Measurements from ENCODE around the gene MALRD1.
A peak's percentile ranks its signal among the peaks of the same experiment; 100 is the strongest.
"Not testable (repeated sequence)": the region's sequence is repeated elsewhere in the genome, so short reads cannot be mapped to it uniquely, and the experiment has no call there.

Gene MALRD1

DNA sequence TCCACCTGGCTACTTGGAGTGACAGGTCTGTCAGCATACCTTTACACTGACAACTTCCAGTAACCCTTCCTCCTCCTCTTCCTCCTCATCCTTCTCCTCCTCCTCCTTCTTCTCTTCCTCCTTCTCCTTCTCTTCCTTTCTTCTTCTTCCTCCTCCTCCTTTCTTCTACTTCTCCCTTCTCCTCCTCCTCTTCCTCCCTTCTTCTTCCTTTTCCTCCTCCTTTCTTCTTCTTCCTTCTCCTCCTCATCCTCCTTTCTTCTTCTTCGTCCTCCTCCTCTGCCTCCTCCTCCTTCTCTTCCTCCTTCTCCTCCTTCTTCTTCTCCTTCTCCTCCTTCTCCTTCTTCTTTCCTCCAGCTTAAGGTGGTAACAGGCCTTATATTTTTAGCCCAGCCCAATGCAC, 658.3 kb downstream of the MALRD1 start:
- no peak for DNase-seq (ENCODE audit: low read depth, low spot score)

DNA sequence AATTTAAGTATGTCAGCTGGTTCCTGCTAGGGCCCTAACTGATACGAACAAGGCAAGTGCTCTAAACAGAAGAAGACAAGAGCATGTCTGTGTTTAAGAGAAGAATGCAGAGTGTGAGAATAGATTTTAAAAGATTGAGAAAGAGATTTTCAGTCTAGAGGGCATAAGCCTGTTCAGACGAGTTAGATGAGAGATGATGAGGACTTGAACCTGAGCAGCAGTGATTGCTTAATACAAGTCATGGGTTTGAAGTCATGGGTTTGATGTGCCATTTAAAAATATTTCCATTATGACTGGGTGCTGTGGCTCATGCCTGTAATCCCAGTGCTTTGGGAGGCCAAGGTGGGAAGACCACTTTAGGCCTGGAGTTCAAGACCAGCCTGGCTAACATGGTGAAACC, 658.8 kb downstream of the MALRD1 start:
- no peak for DNase-seq (ENCODE audit: low read depth, low spot score)

DNA sequence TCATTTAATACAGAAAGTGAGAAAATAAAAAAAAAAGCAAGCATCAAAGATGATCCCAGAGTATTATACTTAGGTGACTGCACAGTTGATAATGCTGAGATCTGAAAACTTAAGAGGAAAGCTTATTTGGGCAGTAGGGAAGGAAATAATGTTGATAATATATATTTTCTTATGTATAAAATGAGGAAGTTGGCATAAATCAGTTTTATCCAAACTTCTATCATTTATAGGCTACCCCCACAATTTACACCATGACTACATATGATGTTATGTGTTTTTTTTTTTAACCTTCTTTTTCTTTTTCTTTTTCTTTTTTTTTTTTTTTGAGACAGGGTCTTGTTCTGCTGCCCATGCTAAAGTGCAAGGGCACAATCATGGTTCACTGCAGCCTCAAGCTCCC, 659.4 kb downstream of the MALRD1 start:
- DNase-seq (ENCODE audit: low read depth, low spot score) = no peak

DNA sequence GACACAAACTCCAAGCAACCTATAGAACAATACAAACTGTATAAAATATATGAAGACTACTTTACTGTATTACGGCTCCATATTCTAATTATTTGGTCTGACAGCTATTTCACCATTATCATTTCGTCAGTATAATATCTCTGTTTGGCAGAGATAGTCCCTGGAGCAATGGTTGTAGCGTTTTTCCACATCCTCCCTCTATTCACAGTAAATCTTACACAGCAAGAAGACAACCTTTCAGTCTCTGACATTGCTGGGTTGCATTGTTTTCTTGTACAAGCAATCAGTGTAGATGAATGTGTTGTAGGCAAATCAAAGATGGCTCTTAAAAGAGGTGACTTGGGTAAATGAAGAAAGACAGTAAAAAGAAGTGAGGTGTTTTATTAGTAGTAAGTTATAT, 662.0 kb downstream of the MALRD1 start:
- DNase-seq (ENCODE audit: low read depth, low spot score) = no peak

DNA sequence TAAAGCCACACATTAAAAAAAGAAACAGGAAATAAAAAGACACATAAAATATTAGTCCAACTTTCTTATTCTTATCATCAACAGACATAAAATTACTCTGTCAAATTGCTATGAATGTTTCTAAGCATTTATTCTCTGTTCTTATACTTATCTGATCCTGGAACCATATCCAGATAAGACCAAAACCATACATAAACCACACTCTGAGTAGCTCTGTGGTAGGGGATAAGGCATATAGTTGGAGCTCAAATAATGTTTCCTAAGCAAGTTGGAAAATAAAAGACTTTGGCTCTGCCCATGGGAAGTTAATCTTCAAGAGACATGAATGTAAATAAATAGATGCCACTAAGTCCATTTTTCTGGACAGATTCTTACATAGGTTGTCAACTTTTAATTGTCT, 664.6 kb downstream of the MALRD1 start:
- no peak for DNase-seq (ENCODE audit: low read depth, low spot score)

DNA sequence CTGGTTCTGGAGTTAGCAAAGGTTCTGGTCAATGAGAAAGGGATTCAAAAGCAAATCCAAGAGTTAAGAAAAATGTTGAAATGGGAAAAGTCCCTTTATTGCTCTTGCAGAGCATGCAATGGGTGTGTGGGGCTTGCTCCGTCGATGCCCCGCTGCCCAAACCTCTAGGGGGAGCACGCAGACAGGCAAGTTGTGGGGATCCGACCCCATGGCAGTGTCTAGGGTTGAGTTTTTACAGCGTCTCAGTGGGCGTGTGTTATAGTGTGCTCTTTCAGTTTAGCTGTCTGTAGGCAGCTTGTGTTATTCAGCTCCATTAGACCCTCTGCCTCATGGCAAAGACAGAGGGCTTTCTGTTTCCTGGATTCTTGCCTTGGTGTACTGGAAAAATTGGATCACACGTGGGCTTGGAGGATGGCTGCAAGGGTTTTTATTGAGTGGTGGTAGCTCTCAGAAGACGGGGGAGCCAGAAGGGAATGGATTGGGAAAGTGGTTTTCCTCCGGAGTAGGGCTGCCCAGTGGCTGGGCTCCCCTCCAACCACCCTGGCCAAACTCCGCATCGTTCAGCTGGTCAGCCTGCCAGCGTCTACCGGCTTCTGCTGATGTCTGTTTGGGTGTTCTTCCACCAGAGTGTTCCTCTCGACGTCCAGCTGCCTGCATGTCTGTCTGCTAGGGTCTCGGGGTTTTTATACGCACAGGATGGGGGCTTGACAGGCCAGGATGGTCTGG, 665.4 kb downstream of the MALRD1 start:
- no peak for DNase-seq (ENCODE audit: low read depth, low spot score)

DNA sequence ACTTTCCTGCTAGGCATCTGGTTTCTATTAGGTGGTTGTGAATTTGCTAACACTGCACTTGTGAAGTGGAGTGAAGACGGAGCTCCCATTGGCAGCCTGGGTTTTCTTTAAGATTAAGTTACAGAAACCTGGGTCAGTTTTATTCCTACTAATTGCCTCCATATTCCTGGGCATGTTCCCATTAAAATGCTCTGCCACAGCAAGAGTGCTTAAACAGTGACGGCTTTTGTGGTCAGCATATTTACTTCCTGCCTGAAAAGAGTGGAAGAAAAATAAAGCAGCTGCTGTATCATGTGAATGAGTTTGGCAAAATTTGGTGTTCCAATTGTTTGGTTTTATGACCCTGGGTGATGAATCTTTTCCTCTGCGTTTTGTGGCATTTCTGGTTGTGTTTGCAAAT, 670.7 kb downstream of the MALRD1 start:
- peak; percentile 79 for DNase-seq (ENCODE audit: low read depth, low spot score)

DNA sequence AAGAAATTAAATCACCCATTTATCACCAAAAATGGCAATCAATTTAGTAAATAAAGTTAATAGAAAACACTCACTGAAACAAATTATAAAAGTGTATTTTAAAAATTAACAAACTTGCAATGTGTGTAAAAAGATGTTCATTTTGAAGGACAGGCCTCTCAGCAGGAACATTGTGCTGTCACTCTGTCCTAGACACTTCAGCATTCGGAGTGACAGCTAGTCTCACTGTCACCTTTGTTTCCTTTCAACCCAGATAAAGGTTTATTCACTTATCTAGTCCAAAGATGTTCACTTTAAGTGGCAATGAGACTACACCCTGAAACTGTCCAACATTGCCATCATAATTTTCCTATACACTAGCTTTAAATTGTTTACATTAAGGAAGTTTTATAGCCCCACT, 675.7 kb downstream of the MALRD1 start:
- no peak for DNase-seq (ENCODE audit: low read depth, low spot score)

DNA sequence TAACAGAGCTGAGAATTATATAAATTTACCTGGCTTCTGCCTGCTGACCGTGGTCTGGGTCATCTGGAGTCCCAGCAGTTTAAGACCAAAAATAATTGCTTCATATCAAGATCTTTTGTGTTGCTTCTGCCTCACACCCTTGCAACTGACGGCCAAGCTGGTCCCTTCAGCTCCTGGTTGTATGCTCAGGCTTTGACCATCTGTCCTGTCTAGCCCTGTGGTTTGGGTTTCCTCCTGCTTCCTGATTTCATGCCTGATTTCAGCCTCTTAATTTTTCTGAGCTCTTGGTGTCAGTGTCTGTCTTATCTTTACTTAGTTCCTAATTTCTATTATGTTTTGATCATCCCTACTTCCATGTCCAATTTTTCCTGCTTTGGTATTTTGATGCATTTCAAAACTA, 679.8 kb downstream of the MALRD1 start:
- DNase-seq (ENCODE audit: low read depth, low spot score) = no peak

DNA sequence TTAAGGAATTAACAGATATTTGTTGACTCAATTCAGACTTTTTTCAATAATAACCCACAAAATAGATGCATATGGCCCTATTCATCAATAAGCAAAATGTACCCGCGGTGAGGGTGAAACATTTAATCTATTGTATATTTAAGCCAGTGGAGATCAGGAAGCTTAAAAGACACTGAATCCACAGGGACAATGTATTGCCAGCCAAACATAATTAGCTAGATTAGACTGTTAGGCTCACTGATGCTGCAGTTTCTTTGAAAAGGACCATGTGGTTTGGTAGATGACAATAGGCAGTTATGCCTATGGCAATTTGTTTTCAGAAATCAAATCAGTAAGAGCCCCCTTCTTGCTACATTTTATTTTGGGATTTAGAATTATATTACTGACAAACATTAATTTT, 680.4 kb downstream of the MALRD1 start:
- no peak for DNase-seq (ENCODE audit: low read depth, low spot score)

DNA sequence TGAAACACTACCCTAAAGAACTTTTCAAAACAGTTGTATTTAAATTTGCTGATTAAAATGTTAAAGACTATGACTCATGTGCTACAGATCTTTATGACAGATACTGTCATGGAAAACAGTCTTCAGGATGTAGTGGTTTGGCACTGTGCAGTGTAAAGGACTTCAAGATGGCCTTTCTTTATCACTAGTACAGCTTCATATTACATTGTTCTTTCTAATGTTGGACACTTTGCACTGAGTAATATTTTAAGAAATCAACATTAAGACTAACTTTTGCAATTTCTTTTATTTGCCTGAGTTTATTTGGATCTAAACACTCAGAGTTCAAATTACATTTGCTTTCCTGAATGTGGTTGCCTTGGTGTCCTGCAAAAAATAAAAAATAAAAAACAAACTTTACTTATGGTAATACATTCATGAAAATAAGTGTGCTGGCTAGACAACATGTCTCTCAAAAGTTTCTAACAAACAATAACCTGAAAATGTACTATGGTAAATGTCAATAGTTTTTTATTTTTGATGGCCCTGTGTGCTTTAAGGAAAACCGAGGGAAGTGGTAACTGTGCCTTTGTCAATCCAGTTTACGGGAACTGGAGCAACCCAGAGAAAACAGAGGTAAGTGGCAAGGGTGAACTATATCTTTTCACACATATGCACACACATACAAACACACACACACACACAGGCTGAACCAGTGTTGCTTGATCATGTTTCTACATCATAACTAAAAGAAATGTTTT, 681.7 kb downstream of the MALRD1 start:
- DNase-seq (ENCODE audit: low read depth, low spot score) = peak; percentile 29

DNA sequence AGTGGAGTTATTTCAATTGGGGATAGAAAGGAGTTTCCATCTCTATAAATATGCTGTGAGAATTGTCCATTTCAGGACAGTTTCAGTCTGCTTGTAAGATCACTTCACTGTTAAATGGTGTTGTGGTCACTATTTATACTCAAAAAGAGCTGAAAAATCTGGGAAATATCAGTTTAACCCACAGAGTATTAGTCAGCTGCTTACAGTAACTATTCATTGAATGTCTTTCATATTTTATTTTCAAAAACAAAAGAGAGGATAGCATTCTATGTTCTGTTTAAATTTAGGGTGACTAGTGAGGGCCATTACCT, 682.3 kb downstream of the MALRD1 start:
- DNase-seq (ENCODE audit: low read depth, low spot score) = peak; percentile 26

DNA sequence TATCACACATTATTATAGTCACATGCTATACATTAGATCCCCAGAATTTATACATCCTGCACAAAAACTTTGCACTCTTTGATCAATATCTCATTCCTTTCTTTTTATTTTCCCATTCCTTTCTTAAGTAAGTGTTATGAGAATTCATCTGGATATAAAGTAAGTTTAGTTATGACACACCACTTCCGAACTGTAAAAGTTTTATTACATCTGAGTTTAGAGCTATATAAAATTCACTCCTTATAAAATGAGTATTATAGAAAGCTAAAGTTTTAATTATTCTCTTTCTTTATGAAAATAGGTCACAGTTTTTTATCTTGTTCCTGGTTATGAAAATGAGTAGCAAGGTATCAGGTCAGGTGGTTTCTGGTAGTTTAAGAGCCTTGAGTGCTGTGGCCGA, 683.0 kb downstream of the MALRD1 start:
- no peak for DNase-seq (ENCODE audit: low read depth, low spot score)

DNA sequence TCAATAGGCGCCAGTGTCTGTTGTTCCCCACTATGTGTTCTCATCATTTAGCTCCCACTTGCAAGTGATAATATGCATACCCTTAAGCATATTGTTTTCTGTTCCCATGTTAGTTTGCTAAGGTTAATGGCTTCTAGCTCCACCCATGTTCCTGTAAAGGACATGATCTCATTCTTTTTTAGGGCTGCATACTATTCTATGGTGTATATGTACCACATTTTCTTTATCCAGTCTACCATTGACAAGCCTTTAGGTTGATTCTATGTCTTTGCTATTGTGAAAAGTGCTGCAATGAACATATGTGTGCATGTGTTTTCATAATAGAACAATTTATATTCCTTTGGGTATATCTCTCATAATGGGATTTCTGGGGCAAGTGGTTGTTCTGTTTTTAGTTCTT, 689.8 kb downstream of the MALRD1 start:
- no peak for DNase-seq (ENCODE audit: low read depth, low spot score)

DNA sequence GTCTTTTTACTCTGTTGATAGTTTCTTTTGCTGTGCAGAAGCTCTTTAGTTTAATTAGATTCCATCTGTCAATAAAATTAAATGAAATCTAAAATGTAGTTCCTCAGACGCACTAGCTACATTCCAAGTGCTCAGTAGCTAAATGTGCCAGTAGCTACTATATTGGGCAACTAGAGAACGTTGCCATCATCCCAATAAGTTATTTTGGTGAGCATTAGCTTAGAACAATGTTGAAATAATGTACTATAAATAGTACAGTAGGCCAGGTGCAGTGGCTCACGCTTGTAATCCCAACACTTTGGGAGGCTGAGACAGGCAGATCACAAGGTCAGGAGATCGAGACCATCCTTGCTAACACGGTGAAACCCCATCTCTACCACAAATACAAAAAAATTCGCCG, 690.6 kb downstream of the MALRD1 start:
- not testable (repeated sequence) for DNase-seq (ENCODE audit: low read depth, low spot score)

DNA sequence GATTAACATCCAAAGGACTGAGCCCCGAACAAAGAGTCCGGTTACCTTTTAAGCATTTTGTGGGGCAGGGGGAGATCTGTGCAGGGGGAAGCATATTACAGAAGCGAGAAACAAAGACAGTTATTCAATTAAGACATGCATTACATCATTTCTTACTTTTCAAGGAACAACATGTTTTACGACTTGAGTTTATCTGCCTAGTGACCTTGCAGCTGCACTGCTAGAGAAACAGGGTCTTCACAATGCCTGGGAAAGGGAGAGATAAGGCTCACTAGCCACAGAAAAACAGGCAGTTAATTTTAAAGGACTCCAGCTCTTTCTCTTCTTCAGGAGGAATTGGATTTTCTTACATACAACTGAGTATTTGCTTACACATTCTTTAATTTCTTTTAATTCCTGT, 693.5 kb downstream of the MALRD1 start:
- not testable (repeated sequence) for DNase-seq (ENCODE audit: low read depth, low spot score)

DNA sequence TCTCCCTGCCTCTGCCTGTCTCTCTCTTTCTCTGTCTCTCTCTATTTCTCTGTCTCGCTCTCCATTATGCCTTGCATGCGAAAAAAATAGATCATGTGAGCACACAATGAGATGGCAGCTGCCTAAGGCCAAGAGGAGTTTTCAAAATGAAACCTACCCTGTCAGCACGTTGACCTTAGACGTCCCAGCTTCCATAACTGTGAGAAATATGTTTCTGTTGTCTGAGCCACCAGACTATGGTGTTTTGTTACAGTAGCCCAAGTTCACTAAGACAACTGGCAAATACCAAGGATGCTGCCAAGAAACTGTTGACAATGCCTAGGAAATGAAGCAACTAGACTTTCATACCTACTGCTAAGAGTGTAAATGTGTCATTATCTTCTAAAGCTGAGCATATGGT, 697.1 kb downstream of the MALRD1 start:
- no peak for DNase-seq (ENCODE audit: low read depth, low spot score)

DNA sequence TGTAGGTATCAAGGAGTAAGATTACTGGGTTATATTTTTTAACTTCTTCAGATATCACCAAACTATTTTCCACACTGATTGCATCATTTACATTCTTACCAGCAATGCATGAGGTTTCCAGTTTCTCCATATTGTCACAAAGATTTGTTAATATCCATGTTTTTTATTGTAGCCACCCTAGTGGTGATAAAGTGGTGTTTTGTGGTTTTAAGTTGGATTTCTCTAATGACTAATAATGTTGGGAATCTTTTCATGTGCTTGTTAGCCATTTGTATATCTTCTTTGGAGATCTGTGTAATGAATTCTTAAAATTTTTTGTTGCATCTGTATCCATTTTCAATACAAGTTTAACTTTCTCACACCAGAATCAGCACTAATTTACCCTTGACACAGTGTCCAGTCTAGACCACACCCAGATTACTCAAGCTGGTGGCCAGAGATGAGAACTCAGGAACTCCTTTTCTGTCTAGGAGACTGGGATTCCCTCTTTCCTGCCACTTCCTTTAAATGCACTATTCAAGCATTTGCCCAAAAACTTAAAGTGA, 700.7 kb downstream of the MALRD1 start:
- DNase-seq (ENCODE audit: low read depth, low spot score) = peak; percentile 51

DNA sequence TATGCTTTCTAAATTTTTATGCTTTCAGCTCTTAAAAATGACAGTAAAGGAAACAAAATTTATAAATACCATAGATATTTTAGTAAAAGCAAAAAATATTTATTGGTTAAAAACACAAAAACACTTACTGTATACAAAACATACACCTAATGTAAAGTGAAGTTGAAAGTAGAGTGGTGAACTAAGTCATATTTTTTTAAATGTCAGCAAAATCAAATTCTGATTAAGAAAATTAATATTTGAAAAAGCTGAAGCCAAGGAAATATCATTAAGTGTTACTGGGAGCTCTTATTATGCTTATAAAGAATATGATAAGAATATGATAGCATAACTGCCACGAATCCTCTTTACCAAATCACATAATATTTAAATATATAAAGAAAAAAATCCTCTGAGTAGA, 702.4 kb downstream of the MALRD1 start:
- DNase-seq (ENCODE audit: low read depth, low spot score) = no peak

DNA sequence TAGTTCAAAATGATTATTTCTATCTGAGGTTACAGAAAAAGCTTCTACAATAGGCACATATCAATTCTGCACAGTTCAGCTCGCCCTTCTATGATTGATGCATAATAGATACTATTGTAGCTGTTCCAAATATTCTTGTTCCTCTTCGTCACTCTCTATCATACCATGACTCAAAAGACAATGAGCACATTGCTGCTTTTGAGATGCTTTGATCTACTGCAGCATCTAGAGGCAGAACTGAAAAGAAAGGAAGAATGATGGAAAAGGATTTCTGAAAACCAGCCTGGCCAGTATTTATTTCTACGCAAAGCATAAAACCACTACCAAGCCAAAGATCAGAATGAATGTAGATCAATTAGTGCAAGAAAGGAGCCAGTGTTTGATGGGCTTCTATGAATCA, 708.3 kb downstream of the MALRD1 start:
- DNase-seq (ENCODE audit: low read depth, low spot score) = no peak

DNA sequence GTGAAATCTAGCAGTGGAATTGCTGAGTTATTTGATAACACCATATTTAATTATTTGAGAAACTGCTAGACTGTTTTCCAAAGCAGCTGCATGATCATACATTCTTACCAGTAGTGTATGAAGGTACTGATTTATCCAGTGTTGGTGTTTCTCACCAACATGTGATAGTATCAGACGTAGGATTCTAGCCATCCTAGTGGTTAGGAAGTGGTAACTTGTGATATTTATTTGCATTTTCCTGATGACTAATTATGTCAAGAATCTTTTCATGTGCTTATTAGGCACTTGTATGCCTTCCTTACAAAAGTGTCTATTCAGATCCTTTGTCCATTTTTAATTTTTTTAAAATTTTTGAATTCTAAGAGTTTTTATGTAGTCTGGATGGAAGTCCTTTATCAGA, 713.4 kb downstream of the MALRD1 start:
- peak; percentile 20 for DNase-seq (ENCODE audit: low read depth, low spot score)

DNA sequence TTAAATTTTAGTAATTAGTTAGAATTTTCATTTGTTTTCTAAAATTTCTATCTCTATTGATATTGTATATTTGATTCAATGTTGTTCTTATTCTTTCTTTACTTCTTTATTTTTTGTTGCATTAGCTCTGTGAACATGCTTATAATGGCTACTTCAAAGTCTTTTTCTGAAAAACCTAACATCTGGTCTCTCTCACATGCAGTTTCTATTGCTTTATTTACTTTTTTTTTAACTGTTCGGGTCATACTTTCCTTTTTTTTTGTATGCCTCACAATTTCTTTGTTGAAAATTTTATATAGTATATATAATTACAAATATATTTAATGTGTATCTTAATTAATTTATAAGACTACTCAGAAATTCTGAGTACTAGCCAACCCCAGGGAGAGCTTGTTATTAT, 715.5 kb downstream of the MALRD1 start:
- no peak for DNase-seq (ENCODE audit: low read depth, low spot score)

DNA sequence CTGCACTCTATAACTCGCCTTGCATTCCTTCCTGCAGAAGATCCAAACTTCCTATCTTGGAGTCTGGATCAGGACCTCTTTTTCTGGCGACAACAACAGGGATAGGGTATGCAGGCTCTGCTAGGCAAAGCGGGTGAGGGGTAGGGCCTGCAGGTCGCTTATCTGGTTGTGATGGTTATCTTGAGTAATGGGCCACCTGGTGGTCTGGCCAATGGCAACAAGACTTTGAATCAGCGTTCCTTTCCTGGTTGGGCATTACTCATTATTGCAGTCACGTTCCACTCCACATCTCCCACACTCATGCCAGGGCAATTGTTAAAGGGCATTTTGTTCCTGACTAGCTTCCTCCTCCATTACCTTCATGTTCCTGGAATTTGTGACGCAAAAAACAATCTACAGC, 719.3 kb downstream of the MALRD1 start:
- DNase-seq (ENCODE audit: low read depth, low spot score) = peak; percentile 9

All from astrocyte of the hippocampus (primary cell).